HEK293 (cell line): ENCODE measurements around the gene PCDH15.

Experiments
- CTCF ChIA-PET: fragments of 350-600 bp; formaldehyde crosslinking; extraction: SDS; loops from one replicate; lab custom pipeline; 2021; ENCODE audit warnings: antibody characterized with exemption; lab: Yijun Ruan, JAX
- POLR2A ChIA-PET: fragments of 300-600 bp; formaldehyde crosslinking; extraction: SDS; loops from one replicate; lab custom pipeline; 2020; ENCODE audit warnings: antibody characterized with exemption, inconsistent platforms; lab: Yijun Ruan, JAX
- H3K27ac ChIP-seq: fragments of 200-500 bp; sonication (Bioruptor generic); 2 replicates; pipeline ENCODE4 v1.5.1; 2014; ENCODE audit warnings: low read depth, low read length, control low read depth, inconsistent platforms; ENCODE audit errors: extremely low read depth
- H3K36me3 ChIP-seq, 2 experiments: fragments of 200-500 bp in 1 of 2; sonication (Bioruptor generic) in 1 of 2; 1 replicate in 1 of 2; 2 replicates in 1 of 2; pipeline ENCODE4 v1.5.1; 2014 to 2017; ENCODE audit warnings: inconsistent platforms in 2 of 2, low read length in 2 of 2; ENCODE audit not compliant: control insufficient read depth in 2 of 2, insufficient read depth in 1 of 2
- H3K4me1 ChIP-seq: fragments of 200-500 bp; sonication (Bioruptor generic); 2 replicates; pipeline ENCODE4 v1.5.1; 2014; ENCODE audit warnings: mild to moderate bottlenecking, low read length, inconsistent platforms; ENCODE audit not compliant: control insufficient read depth, insufficient read depth
- H3K4me3 ChIP-seq: 2 replicates; pipeline ENCODE4 v1.5.1; 2011; ENCODE audit warnings: low read depth, mild to moderate bottlenecking, control low read depth, low read length, moderate library complexity
- H3K9me3 ChIP-seq: fragments of 200-500 bp; sonication (Bioruptor generic); 2 replicates; pipeline ENCODE4 v1.5.1; 2014; ENCODE audit warnings: low read depth, low read length, inconsistent platforms; ENCODE audit not compliant: control insufficient read depth, insufficient read depth
- KLF8 ChIP-seq: fragments of 450-650 bp; formaldehyde crosslinking; IDR thresholded peaks from 2 replicates; pipeline ENCODE4 v1.5.1; 2016; ENCODE audit warnings: missing biosample characterization, missing genetic modification characterization
- WT1 ChIP-seq: fragments of 450-650 bp; formaldehyde crosslinking; IDR thresholded peaks from 2 replicates; pipeline ENCODE4 v1.5.1; 2016; ENCODE audit warnings: missing biosample characterization, missing genetic modification characterization
- YY1 ChIP-seq: fragments of 450-650 bp; formaldehyde crosslinking; IDR thresholded peaks from 2 replicates; pipeline ENCODE4 v1.5.1; 2018; ENCODE audit warnings: missing biosample characterization, missing genetic modification characterization
- ZFP69B ChIP-seq: fragments of 450-650 bp; formaldehyde crosslinking; IDR thresholded peaks from 2 replicates; pipeline ENCODE4 v1.5.1; 2016; ENCODE audit warnings: missing biosample characterization, missing genetic modification characterization
- ZNF140 ChIP-seq: fragments of 450-650 bp; formaldehyde crosslinking; IDR thresholded peaks from 2 replicates; pipeline ENCODE4 v1.5.1; 2016; ENCODE audit warnings: missing biosample characterization, missing genetic modification characterization
- ZNF155 ChIP-seq: fragments of 450-650 bp; formaldehyde crosslinking; IDR thresholded peaks from 2 replicates; pipeline ENCODE4 v1.5.1; 2016; ENCODE audit warnings: missing biosample characterization, missing genetic modification characterization
- ZNF169 ChIP-seq: fragments of 450-650 bp; formaldehyde crosslinking; IDR thresholded peaks from 2 replicates; pipeline ENCODE4 v1.5.1; 2016; ENCODE audit warnings: missing biosample characterization, missing genetic modification characterization
- ZNF175 ChIP-seq: fragments of 450-650 bp; formaldehyde crosslinking; IDR thresholded peaks from 2 replicates; pipeline ENCODE4 v1.5.1; 2016; ENCODE audit warnings: missing biosample characterization, missing genetic modification characterization
- ZNF473 ChIP-seq: fragments of 450-650 bp; formaldehyde crosslinking; IDR thresholded peaks from 2 replicates; pipeline ENCODE4 v1.5.1; 2017; ENCODE audit warnings: missing biosample characterization, missing genetic modification characterization
- ZNF48 ChIP-seq: fragments of 450-650 bp; formaldehyde crosslinking; IDR thresholded peaks from 2 replicates; pipeline ENCODE4 v1.5.1; 2016; ENCODE audit warnings: missing biosample characterization, missing genetic modification characterization
- ZNF747 ChIP-seq: fragments of 450-650 bp; formaldehyde crosslinking; IDR thresholded peaks from 2 replicates; pipeline ENCODE4 v1.5.1; 2016; ENCODE audit warnings: missing biosample characterization, missing genetic modification characterization
- ZNF792 ChIP-seq: fragments of 450-650 bp; formaldehyde crosslinking; IDR thresholded peaks from 2 replicates; pipeline ENCODE4 v1.5.1; 2016; ENCODE audit warnings: missing biosample characterization, missing genetic modification characterization
- ZSCAN16 ChIP-seq: fragments of 450-650 bp; formaldehyde crosslinking; IDR thresholded peaks from 2 replicates; pipeline ENCODE4 v1.5.1; 2016; ENCODE audit warnings: missing biosample characterization, missing genetic modification characterization
- TF ChIP-seq, protein P1 (sequence below): fragments of 450-650 bp; formaldehyde crosslinking; IDR thresholded peaks from 2 replicates; pipeline ENCODE4 v1.5.1; 2016; ENCODE audit warnings: missing biosample characterization, missing genetic modification characterization
- TF ChIP-seq, protein P2 (sequence below): fragments of 450-650 bp; IDR thresholded peaks from 2 replicates; pipeline ENCODE4 v1.5.1; 2018; ENCODE audit warnings: missing biosample characterization, missing genetic modification characterization
- TF ChIP-seq, protein P3 (sequence below): fragments of 450-650 bp; formaldehyde crosslinking; IDR thresholded peaks from 2 replicates; pipeline ENCODE4 v1.5.1; 2017; ENCODE audit warnings: missing biosample characterization, missing genetic modification characterization
- TF ChIP-seq, protein P4 (sequence below): fragments of 450-650 bp; formaldehyde crosslinking; IDR thresholded peaks from 2 replicates; pipeline ENCODE4 v1.5.1; 2016; ENCODE audit warnings: missing biosample characterization, missing genetic modification characterization
- TF ChIP-seq, protein P5 (sequence below): fragments of 450-650 bp; formaldehyde crosslinking; IDR thresholded peaks from 2 replicates; pipeline ENCODE4 v1.5.1; 2016; ENCODE audit warnings: missing biosample characterization, missing genetic modification characterization

The PCDH15 gene

DNA sequence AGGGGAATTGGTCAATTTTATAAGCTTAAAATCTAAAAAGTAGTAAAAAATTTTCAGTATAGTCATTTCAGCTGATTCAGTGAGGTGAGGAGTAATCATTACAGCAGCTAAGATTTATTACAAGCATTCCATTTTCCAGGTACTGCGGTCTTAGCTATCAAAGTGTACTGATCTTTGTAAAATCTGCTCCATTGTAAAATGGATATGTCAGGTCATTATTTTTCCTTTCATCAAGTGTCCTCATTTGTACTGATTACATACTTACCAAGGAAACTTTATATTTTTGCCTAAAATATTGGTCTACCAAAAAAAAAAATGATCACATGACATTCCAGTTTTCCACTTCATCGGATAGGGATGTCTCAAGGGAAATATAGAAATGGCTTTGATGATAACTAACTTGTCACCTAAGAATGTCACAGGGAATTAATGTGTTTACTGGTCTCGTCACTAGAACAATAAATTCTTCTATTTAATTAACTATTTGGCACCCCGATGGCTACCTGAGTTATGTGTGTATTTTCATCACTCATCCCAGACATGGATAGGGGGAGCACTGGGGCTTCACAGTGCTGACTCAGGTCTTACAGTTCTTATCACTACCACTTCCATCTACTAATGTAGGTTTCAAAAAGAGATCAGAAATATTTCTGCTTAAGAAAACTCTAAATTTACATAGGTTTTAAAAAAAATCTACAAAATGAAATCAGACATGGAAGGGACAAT lies 948.4 kb downstream of the PCDH15 start:
- POLR2A ChIA-PET = no interaction called here
- no peak overlapping the region for H3K4me3 ChIP-seq
- no peak overlapping the region for H3K27ac ChIP-seq
- no peaks in the 10 kb centered on the region for H3K36me3 ChIP-seq
- CTCF ChIA-PET = no interaction called here
- TF ChIP-seq WT1 (tag by site-specific recombination) = no peak
- TF ChIP-seq, protein P1, sequence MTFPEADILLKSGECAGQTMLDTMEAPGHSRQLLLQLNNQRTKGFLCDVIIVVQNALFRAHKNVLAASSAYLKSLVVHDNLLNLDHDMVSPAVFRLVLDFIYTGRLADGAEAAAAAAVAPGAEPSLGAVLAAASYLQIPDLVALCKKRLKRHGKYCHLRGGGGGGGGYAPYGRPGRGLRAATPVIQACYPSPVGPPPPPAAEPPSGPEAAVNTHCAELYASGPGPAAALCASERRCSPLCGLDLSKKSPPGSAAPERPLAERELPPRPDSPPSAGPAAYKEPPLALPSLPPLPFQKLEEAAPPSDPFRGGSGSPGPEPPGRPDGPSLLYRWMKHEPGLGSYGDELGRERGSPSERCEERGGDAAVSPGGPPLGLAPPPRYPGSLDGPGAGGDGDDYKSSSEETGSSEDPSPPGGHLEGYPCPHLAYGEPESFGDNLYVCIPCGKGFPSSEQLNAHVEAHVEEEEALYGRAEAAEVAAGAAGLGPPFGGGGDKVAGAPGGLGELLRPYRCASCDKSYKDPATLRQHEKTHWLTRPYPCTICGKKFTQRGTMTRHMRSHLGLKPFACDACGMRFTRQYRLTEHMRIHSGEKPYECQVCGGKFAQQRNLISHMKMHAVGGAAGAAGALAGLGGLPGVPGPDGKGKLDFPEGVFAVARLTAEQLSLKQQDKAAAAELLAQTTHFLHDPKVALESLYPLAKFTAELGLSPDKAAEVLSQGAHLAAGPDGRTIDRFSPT (tag by site-specific recombination) = no peak
- TF ChIP-seq, protein P2, sequence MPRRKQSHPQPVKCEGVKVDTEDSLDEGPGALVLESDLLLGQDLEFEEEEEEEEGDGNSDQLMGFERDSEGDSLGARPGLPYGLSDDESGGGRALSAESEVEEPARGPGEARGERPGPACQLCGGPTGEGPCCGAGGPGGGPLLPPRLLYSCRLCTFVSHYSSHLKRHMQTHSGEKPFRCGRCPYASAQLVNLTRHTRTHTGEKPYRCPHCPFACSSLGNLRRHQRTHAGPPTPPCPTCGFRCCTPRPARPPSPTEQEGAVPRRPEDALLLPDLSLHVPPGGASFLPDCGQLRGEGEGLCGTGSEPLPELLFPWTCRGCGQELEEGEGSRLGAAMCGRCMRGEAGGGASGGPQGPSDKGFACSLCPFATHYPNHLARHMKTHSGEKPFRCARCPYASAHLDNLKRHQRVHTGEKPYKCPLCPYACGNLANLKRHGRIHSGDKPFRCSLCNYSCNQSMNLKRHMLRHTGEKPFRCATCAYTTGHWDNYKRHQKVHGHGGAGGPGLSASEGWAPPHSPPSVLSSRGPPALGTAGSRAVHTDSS = no peak
- TF ChIP-seq, protein P3, sequence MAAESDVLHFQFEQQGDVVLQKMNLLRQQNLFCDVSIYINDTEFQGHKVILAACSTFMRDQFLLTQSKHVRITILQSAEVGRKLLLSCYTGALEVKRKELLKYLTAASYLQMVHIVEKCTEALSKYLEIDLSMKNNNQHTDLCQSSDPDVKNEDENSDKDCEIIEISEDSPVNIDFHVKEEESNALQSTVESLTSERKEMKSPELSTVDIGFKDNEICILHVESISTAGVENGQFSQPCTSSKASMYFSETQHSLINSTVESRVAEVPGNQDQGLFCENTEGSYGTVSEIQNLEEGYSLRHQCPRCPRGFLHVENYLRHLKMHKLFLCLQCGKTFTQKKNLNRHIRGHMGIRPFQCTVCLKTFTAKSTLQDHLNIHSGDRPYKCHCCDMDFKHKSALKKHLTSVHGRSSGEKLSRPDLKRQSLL = no peak
- no peak for TF ChIP-seq ZNF169
- TF ChIP-seq ZNF473 (tag by site-specific recombination) = no peak
- TF ChIP-seq, protein P4, sequence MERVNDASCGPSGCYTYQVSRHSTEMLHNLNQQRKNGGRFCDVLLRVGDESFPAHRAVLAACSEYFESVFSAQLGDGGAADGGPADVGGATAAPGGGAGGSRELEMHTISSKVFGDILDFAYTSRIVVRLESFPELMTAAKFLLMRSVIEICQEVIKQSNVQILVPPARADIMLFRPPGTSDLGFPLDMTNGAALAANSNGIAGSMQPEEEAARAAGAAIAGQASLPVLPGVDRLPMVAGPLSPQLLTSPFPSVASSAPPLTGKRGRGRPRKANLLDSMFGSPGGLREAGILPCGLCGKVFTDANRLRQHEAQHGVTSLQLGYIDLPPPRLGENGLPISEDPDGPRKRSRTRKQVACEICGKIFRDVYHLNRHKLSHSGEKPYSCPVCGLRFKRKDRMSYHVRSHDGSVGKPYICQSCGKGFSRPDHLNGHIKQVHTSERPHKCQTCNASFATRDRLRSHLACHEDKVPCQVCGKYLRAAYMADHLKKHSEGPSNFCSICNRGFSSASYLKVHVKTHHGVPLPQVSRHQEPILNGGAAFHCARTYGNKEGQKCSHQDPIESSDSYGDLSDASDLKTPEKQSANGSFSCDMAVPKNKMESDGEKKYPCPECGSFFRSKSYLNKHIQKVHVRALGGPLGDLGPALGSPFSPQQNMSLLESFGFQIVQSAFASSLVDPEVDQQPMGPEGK (tag by site-specific recombination) = no peak
- no peak for TF ChIP-seq ZNF48 (tag by site-specific recombination)
- no peak for TF ChIP-seq ZNF175 (tag by site-specific recombination)
- TF ChIP-seq ZNF140 = no peak
- no peaks in the 10 kb centered on the region for H3K4me1 ChIP-seq
- H3K9me3 ChIP-seq = no peaks in the 10 kb centered on the region

DNA sequence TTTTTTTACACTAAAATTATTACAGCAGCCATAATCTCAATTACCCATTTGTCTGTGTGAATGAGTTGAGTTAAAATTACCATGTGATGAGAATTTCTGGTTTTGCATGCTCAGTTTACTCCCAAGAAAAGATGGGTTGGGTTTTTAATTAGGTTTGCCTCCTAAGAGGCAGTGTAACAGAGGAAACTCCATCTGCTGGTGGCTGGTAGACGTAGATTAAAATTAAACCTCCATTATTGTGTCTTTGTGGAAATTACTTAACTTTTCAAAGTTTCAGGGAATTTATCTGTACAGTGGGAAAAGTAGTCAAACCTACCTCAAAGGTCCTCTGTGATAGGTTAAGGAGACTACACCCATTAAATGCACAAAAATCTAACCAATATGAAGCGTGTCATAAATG lies 954.2 kb downstream of the PCDH15 start:
- TF ChIP-seq, protein P5, sequence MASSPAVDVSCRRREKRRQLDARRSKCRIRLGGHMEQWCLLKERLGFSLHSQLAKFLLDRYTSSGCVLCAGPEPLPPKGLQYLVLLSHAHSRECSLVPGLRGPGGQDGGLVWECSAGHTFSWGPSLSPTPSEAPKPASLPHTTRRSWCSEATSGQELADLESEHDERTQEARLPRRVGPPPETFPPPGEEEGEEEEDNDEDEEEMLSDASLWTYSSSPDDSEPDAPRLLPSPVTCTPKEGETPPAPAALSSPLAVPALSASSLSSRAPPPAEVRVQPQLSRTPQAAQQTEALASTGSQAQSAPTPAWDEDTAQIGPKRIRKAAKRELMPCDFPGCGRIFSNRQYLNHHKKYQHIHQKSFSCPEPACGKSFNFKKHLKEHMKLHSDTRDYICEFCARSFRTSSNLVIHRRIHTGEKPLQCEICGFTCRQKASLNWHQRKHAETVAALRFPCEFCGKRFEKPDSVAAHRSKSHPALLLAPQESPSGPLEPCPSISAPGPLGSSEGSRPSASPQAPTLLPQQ = no peak
- TF ChIP-seq ZNF155 (tag by site-specific recombination) = no peak
- no peak for TF ChIP-seq ZFP69B (tag by site-specific recombination)
- TF ChIP-seq ZNF792 (tag by site-specific recombination) = no peak
- TF ChIP-seq ZNF747 (tag by site-specific recombination) = no peak
- no peak for TF ChIP-seq YY1 (tag by site-specific recombination)
- TF ChIP-seq ZSCAN16 (tag by site-specific recombination) = no peak
- no peak for TF ChIP-seq KLF8 (tag by site-specific recombination)
- Histone ChIP-seq H3K4me3 (no peak overlapping the region), H3K4me1 (no peaks in the 10 kb centered on the region), H3K27ac (no peak overlapping the region), H3K9me3 (no peaks in the 10 kb centered on the region), H3K36me3 (no peaks in the 10 kb centered on the region)
- ChIA-PET CTCF (interaction anchor here (0.7 to 0.9 kb wide), 2 partner anchors 241 to 871 kb away, joined by 3 read pairs; no protein-coding TSS in a partner anchor), POLR2A (no interaction called here)
